ENCODE data around the gene GALNT8. TPM values are rescaled to one million over a fixed set of nuclear protein-coding genes. Genes with fewer than 3 reads are reported as not detected.

The GALNT8 gene
- total and polyA plus RNA-seq, 2 donors (not counting 1 experiment from before 2014, with no cell fraction given), result 0.30 to 1.3 TPM

GRCh38 chr12:4779749-4780148, 59.5 kb downstream of the GALNT8 start:
- Mint-ChIP-seq H3K4me3 (no peak overlapping the region), H3K9me3 (ENCODE audit: insufficient read depth) (peaks cover 3% of the 10 kb centered on the region), H3K4me1 (no peaks in the 10 kb centered on the region), H3K27me3 (peaks cover 46% of the 10 kb centered on the region), H3K27ac (no peak overlapping the region)
- Histone ChIP-seq H3K4me3 (ENCODE audit: control extremely low read depth in 1 of 5, extremely low read depth in 1 of 5, insufficient read depth in 1 of 5, low read depth in 2 of 5, low read length in 4 of 5) (no peak overlapping the region), H3K4me2 (replicated peaks; ENCODE audit: low read depth, low read length, poor library complexity, severe bottlenecking) (no peak overlapping the region), H3K4me1 (ENCODE audit: control insufficient read depth in 2 of 2, insufficient read depth in 2 of 2, low read length in 2 of 2) (no peaks in the 10 kb centered on the region), H3K9ac (ENCODE audit: low read length) (no peak overlapping the region), H2AFZ (ENCODE audit: insufficient read depth, low read depth, low read length, poor library complexity, severe bottlenecking) (no peak overlapping the region), H3K27ac (ENCODE audit: low read length in 2 of 2) (no peak overlapping the region), H3K9me3 (ENCODE audit: control extremely low read depth in 1 of 3, control insufficient read depth in 2 of 3, insufficient read depth in 1 of 3, low read length in 2 of 3) (peaks cover 0 to 11% (median 9%) of the 10 kb centered on the region in 3 donors), H3K79me2 (ENCODE audit: control insufficient read depth, insufficient read depth, low read length) (no peaks in the 10 kb centered on the region), H3K36me3 (replicated peaks in 1 of 2; ENCODE audit: control extremely low read depth in 1 of 2, control insufficient read depth in 1 of 2, extremely low read depth in 1 of 2, insufficient read depth in 2 of 2, low read length in 1 of 2) (no peaks in the 10 kb centered on the region), H4K20me1 (ENCODE audit: control insufficient read depth, insufficient read depth, low read length, poor library complexity, severe bottlenecking) (no peaks in the 10 kb centered on the region), H3K27me3 (replicated peaks in 1 of 4; ENCODE audit: control extremely low read depth in 1 of 4, control insufficient read depth in 3 of 4, insufficient read depth in 4 of 4, low read length in 3 of 4) (peaks cover 0 to 5% (median 0%) of the 10 kb centered on the region in 4 experiments)
- CTCF ChIA-PET, result no interaction called here
- intact Hi-C loops (cut with micrococcal nuclease), result no loop called here
- POLR2A ChIA-PET, result no interaction called here
- 81% methylated on average over 7 of the region's 8 CpGs for WGBS (ENCODE audit: insufficient coverage)
- TF ChIP-seq, protein P1, sequence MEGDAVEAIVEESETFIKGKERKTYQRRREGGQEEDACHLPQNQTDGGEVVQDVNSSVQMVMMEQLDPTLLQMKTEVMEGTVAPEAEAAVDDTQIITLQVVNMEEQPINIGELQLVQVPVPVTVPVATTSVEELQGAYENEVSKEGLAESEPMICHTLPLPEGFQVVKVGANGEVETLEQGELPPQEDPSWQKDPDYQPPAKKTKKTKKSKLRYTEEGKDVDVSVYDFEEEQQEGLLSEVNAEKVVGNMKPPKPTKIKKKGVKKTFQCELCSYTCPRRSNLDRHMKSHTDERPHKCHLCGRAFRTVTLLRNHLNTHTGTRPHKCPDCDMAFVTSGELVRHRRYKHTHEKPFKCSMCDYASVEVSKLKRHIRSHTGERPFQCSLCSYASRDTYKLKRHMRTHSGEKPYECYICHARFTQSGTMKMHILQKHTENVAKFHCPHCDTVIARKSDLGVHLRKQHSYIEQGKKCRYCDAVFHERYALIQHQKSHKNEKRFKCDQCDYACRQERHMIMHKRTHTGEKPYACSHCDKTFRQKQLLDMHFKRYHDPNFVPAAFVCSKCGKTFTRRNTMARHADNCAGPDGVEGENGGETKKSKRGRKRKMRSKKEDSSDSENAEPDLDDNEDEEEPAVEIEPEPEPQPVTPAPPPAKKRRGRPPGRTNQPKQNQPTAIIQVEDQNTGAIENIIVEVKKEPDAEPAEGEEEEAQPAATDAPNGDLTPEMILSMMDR (IDR thresholded peaks at IDR 0.05), result no peak
- no peak for TF ChIP-seq EZH2 (IDR thresholded peaks at IDR 0.05; ENCODE audit: borderline replicate concordance, insufficient read depth, low read depth, low read length, poor library complexity, severe bottlenecking)
- ATAC-seq (ENCODE audit: low read depth) (no peak), DNase-seq (no peak)

DNA sequence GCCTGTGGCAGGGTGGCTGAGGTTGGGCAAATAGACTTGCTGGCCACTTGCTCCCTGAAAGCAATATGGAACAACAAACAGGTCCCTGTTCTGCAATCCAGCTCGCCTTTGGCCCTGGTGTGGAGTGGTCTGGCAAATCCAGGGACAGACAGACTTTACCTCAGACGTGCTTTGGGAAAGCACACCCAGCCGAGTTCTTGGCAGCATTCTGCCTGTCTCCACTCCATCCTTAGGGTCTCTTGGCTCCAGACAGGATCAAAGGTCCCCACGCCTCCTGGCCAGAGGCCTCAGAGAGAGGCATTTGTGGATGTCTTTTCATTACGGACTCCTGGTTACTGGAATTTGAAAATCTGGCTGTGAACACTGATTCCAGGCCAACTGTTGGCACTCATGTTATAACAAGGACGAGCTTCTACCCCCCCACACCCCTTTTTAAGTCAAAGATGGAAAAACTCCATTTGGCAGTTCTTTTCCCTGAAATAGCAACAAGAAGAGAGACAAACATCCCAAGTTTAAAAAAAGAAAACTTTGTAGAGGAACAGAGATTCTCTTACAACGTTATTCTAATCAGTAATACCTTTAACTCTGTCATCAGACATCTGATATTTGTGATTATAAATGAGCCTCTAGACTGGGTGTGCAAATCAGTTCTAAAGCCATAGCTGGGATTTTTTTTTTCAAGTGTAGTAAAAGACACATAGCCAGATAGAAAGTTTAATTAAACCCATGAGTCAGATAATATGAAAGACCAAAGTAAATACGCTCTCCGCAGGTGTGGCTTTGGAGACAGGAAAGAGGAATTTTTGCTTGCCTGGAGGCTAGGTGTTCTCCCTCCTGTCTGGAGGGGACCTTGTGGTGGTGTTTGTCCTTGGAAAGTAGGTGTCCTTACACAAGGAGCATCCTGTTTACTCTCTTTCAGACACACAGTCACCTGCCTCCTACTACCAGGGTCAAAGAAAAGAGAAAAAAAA, 60.7 kb downstream of the GALNT8 start:
- H2AFZ ChIP-seq (ENCODE audit: insufficient read depth, low read depth, low read length, poor library complexity, severe bottlenecking), result no peak overlapping the region
- no peaks in the 10 kb centered on the region for H3K4me1 Mint-ChIP-seq
- CTCF ChIA-PET, result no interaction called here
- no peaks in the 10 kb centered on the region for H3K4me1 ChIP-seq (ENCODE audit: control insufficient read depth in 2 of 2, insufficient read depth in 2 of 2, low read length in 2 of 2)
- intact Hi-C loops (cut with micrococcal nuclease), result no loop called here
- H3K4me3 Mint-ChIP-seq, result no peak overlapping the region
- H3K27me3 Mint-ChIP-seq, result peaks cover 52% of the 10 kb centered on the region
- peaks cover 5% of the 10 kb centered on the region for H3K9me3 Mint-ChIP-seq (ENCODE audit: insufficient read depth)
- ATAC-seq (ENCODE audit: low read depth) (no peak), DNase-seq (no peak)
- H3K9me3 ChIP-seq (ENCODE audit: control extremely low read depth in 1 of 3, control insufficient read depth in 2 of 3, insufficient read depth in 1 of 3, low read length in 2 of 3), result peaks cover 1 to 11% (median 9%) of the 10 kb centered on the region in 3 donors
- no peak overlapping the region for H3K9ac ChIP-seq (ENCODE audit: low read length)
- H3K4me3 ChIP-seq (ENCODE audit: control extremely low read depth in 1 of 5, extremely low read depth in 1 of 5, insufficient read depth in 1 of 5, low read depth in 2 of 5, low read length in 4 of 5), result no peak overlapping the region
- TF ChIP-seq, protein P1 (IDR thresholded peaks at IDR 0.05), result no peak
- no peak for TF ChIP-seq EZH2 (IDR thresholded peaks at IDR 0.05; ENCODE audit: borderline replicate concordance, insufficient read depth, low read depth, low read length, poor library complexity, severe bottlenecking)
- H3K27ac ChIP-seq (ENCODE audit: low read length in 2 of 2), result no peak overlapping the region
- H3K27me3 ChIP-seq (replicated peaks in 1 of 4; ENCODE audit: control extremely low read depth in 1 of 4, control insufficient read depth in 3 of 4, insufficient read depth in 4 of 4, low read length in 3 of 4), result peaks cover 0 to 5% (median 0%) of the 10 kb centered on the region in 4 experiments
- no peak overlapping the region for H3K4me2 ChIP-seq (replicated peaks; ENCODE audit: low read depth, low read length, poor library complexity, severe bottlenecking)
- WGBS (ENCODE audit: insufficient coverage), result 77% methylated on average over 5 of the region's 9 CpGs
- no peaks in the 10 kb centered on the region for H3K79me2 ChIP-seq (ENCODE audit: control insufficient read depth, insufficient read depth, low read length)
- POLR2A ChIA-PET, result no interaction called here
- no peaks in the 10 kb centered on the region for H4K20me1 ChIP-seq (ENCODE audit: control insufficient read depth, insufficient read depth, low read length, poor library complexity, severe bottlenecking)
- H3K27ac Mint-ChIP-seq, result no peak overlapping the region
- H3K36me3 ChIP-seq (replicated peaks in 1 of 2; ENCODE audit: control extremely low read depth in 1 of 2, control insufficient read depth in 1 of 2, extremely low read depth in 1 of 2, insufficient read depth in 2 of 2, low read length in 1 of 2), result no peaks in the 10 kb centered on the region

All from B cell (primary cell).